Measurements from ENCODE around the gene MEP1A.
"Not testable (repeated sequence)": the region's sequence is repeated elsewhere in the genome, so short reads cannot be mapped to it uniquely, and the experiment has no call there.

GRCh38 chr6:46744159-46744725 is 48.9 kb upstream of the MEP1A start:
- not testable (repeated sequence) for TF ChIP-seq CTCF (conservative IDR thresholded peaks at IDR 0.05; ENCODE audit: low read length); EZH2phosphoT487 (IDR thresholded peaks at IDR 0.05; ENCODE audit: borderline replicate concordance)
